ENCODE measurements around the gene CYP2U1.
"Not testable (repeated sequence)": the region's sequence is repeated elsewhere in the genome, so short reads cannot be mapped to it uniquely, and the experiment has no call there.

The CYP2U1 gene

DNA sequence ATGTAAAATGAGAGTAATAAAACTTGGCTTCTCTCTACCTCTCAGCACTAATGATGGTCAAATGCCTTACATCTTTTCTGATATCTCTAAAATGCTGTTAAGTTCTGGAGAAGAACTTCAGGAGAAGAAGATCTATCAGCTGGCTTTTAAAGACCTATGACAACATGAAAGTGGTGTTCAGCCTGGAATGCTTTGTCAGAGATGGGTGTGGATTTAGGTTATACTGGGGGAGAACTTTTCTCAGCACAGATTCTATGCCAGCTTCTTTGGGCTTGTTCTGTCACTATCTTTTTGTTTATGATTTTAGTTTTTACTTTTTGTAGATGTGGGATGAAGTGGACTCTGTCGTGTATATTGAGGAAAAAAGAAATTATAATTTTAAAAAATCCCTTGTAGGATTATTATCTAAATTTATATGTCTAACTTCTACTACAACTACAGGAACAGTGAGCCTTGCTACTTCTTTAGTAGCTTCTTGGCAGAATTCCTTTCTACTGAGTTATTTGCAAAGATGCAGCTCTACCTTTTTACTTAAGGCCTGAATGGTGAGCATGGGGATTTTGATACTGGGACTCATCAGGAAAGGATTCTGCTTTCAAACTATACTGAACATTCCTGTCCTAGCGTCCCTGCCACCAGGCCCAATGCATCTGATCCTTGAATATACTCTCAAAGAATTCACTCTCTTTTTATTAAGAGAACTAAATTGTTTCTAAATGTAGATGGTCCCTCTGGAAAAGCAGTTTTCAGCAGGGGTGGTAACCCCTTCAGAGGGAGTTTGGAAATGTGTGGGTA, 19.6 kb downstream of the CYP2U1 start:
- no peak for TF ChIP-seq ZFX (IDR thresholded peaks at IDR 0.05; ENCODE audit: borderline replicate concordance)
- TF ChIP-seq, protein P1, sequence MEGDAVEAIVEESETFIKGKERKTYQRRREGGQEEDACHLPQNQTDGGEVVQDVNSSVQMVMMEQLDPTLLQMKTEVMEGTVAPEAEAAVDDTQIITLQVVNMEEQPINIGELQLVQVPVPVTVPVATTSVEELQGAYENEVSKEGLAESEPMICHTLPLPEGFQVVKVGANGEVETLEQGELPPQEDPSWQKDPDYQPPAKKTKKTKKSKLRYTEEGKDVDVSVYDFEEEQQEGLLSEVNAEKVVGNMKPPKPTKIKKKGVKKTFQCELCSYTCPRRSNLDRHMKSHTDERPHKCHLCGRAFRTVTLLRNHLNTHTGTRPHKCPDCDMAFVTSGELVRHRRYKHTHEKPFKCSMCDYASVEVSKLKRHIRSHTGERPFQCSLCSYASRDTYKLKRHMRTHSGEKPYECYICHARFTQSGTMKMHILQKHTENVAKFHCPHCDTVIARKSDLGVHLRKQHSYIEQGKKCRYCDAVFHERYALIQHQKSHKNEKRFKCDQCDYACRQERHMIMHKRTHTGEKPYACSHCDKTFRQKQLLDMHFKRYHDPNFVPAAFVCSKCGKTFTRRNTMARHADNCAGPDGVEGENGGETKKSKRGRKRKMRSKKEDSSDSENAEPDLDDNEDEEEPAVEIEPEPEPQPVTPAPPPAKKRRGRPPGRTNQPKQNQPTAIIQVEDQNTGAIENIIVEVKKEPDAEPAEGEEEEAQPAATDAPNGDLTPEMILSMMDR (IDR thresholded peaks at IDR 0.05), result no peak
- H3K27ac ChIP-seq, result no peak overlapping the region

DNA sequence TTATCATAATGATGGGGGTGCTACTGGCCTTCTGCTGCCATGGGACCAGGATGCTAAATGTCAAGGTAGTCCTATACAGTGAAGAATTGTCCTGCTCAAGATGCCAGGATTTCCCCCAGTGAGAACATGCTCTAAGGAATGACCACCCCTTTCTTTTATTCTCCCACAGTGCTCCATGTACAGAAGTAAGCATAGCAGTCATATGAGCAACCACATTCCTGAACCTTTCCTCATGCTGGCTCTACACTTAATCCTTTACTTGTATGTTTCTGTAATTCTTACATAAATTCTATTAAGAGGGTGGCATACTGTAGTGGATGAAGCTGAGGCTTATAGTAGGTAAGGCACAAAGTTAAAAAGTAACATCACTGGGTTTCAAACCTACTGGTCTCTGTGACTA, 20.2 kb downstream of the CYP2U1 start:
- H3K27ac ChIP-seq, result no peak overlapping the region
- TF ChIP-seq ZFX (IDR thresholded peaks at IDR 0.05; ENCODE audit: borderline replicate concordance), result no peak
- TF ChIP-seq, protein P1 (IDR thresholded peaks at IDR 0.05), result no peak

DNA sequence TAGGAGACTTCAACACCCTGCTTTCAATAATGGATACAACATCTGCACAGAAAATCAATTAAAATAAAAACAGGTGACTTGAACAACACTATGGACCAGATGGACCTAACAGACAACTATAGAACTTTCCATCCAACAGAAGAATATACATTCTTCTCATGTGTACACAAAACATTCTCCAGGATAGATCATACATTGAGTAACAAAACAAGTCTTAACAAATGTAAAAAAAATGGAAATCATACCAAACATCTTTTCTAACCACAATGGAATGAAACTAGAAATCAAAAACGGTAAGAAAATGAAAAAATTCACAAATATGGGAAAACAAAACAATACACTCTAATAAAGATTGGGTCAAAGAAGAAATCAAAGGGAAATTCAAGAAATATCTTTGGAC, 24.7 kb downstream of the CYP2U1 start:
- no peak overlapping the region for H3K27ac ChIP-seq
- TF ChIP-seq ZFX (IDR thresholded peaks at IDR 0.05; ENCODE audit: borderline replicate concordance), result no peak
- TF ChIP-seq, protein P1 (IDR thresholded peaks at IDR 0.05), result no peak

DNA sequence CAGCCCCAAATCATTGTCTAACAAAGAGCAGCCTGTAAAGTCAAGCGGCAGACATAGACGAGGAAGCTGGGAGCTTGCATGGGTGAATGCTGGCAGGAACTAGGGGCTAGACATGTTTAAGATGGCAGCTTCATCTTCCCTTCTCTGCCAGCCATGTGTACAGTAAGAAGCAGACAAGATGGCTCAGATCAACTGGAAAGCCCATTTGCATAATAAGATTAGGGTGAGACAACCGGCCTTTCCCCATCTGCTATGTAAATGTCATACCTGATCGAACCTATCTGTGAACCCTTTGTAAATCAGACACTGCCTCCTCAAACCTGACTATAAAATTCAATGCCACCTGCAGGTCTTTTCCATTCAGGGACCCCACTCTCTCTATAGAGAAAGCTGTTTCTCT, 35.6 kb downstream of the CYP2U1 start:
- H3K27ac ChIP-seq, result no peak overlapping the region
- TF ChIP-seq, protein P1 (IDR thresholded peaks at IDR 0.05), result no peak
- TF ChIP-seq ZFX (IDR thresholded peaks at IDR 0.05; ENCODE audit: borderline replicate concordance), result no peak

DNA sequence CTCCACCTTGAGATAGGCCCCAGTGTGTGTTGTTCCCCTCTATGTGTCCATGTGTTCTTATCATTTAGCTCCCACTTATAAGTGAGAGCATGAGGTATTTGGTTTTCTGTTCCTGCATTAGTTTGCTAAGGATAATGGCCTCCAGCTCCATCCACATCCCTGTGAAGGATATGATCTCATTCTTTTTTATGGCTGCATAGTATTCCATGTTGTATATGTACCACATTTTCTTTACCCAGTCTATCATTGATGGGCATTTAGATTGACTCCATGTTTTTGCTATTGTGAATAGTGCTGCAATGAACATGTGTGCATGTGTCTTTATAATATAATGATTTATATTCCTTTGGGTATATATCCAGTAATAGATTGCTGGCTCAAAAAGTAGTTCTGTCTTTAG, 36.2 kb downstream of the CYP2U1 start:
- not testable (repeated sequence) for H3K27ac ChIP-seq

DNA sequence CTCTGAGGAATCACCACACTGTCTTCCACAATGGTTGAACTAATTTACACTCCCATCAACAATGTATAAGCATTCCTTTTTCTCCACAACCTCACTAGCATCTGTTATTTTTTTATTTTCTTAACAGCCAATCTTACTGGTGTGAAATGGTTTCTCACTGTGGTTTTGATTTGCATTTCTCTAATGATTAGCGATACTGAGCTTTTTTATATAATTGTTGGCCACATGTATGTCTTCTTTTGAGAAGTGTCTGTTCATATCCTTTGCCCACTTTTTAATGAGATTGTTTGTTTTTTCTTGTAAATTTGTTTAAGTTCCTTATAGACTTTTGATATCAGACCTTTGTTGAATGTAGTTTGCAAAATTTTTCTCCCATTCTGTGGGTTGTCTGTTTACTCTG, 36.6 kb downstream of the CYP2U1 start:
- not testable (repeated sequence) for H3K27ac ChIP-seq

DNA sequence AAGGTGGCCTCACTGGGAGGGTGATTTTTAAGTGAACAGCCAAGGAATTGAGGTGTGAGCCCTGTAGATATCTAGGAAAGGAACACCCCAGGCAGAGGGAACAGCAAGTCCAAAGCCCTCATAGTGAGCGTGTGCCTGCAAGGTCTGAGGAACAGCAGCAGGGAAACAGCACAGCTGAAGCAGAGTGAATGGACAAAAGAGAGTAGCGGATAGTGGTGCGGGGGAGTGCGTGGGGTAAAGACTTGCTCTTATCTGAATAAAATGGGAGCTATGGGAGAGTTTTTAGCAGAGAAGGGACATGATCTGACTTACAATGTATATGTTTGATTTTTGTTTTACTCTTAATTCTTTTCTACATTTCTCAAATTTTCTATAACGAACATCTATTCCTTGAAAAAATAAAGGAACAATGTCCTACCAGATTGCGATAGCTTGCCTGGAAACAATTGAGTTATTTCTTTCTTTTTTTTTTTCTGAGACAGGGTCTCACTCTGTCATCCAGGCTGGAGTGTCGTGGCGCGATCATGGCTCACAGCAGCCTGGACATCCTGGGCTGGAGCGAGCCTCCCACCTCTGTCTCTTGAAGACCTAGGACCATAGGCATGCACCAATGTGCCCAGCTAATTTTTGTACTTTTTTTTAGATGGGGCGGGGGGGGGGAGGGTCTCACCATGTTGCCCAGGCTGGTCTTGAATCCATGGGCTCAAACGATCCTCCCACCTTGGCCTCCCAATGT, 38.9 kb downstream of the CYP2U1 start:
- H3K27ac ChIP-seq, result no peak overlapping the region
- TF ChIP-seq ZFX (IDR thresholded peaks at IDR 0.05; ENCODE audit: borderline replicate concordance), result no peak
- TF ChIP-seq, protein P1 (IDR thresholded peaks at IDR 0.05), result no peak

DNA sequence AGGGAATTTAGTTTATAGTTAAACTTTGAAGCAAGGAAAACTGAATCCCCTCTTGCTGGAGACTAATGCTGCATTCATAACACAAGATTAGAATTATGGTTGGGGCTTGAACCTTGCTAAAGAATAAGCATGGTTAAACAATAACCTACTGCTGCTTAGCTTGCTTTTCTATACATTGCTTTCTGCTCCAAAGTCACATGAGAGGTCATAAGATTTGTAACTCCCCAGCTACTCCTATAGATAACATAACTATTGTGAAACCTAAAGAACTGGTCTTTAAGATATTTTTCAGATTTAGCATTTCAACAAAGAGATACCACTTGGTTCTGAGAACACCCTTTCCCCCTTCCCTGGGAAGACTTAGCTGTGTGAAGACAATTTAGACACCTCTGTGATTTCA, 41.3 kb downstream of the CYP2U1 start:
- no peak for TF ChIP-seq ZFX (IDR thresholded peaks at IDR 0.05; ENCODE audit: borderline replicate concordance)
- TF ChIP-seq, protein P1 (IDR thresholded peaks at IDR 0.05), result no peak

More for the DNA sequence above, 41.3 kb downstream of the CYP2U1 start:
- no peak overlapping the region for H3K27ac ChIP-seq

All from 22Rv1 (cell line).